GM18508 (cell line): ENCODE measurements around the gene ARHGAP15.

Experiments
- ATAC-seq: cut with Tn5 transposase; IDR thresholded peaks from one replicate; pipeline ENCODE4 v1.9.1; 2021; ENCODE audit warnings: moderate number of reproducible peaks; ENCODE audit not compliant: insufficient read depth, unreplicated experiment

Gene ARHGAP15

GRCh38 chr2:143379955-143380354 lies 250.7 kb downstream of the ARHGAP15 start:
- ATAC-seq, result no peak

GRCh38 chr2:143382573-143382972 lies 253.4 kb downstream of the ARHGAP15 start:
- ATAC-seq, result no peak

DNA sequence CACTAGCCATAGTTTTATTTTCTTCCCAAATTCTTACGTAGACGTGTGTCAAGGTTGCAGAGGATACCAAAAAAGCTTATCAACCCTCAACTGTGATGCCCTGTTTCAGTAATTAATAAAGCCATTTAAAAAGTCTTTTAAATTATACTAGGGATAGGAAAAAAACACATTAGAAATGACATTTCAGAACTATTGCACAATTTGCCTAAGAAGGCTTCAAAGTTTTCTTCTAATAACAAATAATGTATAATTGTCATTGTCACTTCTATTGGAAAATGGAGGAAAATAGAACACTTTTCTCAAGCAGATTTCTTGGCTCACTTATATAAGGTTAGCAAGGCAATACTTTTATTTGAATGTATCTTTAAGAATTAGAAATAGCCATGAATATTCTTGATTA lies 253.8 kb downstream of the ARHGAP15 start:
- ATAC-seq, result no peak

DNA sequence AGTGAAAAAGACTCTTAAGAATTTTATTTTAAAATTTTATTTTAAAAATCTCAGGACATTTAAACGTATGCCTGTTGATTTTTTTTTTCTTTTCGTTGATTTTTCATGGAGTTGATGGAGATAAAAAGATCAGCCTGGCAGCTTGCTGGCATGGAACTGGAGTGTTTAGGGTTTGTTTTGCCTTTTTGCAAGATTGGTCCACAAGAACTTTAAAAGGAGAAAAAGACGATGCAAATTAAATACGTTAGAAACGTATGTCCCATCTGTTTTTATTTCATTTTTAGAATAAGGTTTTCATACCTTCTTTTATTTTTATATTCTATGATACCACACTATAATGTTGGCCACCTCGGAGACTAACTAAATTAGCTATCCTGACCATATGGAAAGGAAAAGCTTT lies 254.9 kb downstream of the ARHGAP15 start:
- no peak for ATAC-seq

DNA sequence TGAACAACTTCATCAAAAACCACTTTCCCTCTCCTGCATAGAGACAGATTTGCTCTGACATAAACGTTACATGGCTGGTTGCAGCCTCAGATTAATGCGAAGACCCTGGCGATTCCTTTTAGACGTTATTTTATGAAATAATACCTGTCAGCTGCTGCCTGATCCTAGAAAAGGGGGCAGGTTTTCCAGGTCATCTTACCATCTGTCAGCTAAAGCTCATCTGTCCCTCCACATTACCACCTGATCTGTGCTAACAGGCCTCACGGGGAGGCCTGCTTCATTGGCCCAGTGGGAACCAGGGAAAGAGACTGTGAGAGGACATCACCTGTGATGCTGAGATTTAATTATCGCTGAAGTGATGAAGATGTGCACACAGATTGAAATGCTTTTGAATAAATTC lies 261.0 kb downstream of the ARHGAP15 start:
- no peak for ATAC-seq

DNA sequence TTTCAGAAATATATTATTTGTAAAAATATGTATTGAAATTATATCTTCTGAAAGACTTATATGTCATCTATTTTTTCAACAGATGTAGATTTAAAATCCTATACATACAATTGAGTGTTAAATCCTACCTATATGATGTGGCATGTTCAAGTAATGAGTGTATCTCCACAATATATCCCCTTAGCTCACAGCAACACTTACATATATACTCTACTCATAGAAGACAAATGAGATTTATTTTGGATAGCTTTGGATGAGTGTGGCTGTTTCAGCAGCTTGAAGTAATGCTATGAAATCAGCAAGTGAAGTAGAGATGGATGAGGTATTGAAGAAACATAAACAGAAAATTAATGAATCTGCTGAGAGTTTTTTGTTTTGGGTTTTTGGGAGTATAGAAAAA lies 263.1 kb downstream of the ARHGAP15 start:
- no peak for ATAC-seq

- no peak for ATAC-seq
These were observed 264.8 kb downstream of the ARHGAP15 start for GRCh38 chr2:143394062-143394461.

DNA sequence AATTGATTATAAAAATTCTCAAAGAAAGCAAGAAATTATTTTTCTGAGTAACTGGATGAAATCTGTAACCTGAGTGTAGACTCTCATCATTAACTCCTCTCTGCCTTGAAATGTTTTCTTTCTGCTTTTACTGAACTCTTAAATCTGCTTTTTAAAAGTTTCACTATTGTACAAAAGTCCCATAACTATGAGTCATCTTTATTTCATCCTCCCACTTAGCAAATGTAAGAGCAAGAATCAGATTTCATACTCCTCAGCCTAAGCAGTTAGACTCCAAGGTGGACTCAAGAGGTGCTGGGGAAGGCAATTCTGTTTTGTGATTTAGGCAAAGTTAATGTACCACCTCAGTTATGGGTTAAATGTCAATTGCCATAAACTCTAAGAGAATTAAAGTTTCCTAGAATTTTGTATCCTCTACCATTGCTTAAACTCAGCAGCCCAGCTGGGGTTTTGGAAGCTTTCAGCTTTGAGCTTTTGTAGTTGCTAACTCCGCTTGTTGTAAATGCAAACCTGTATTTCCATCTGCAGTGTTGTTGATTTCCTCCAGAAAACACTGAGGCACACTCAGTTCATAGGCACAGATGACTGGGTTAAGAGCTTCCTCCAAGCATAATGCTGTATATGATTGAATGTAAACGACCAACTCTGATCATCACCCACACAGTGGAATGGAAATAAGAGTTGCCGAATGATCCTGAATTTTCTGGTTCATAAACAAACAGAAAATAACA lies 268.8 kb downstream of the ARHGAP15 start:
- ATAC-seq, result no peak

GRCh38 chr2:143398781-143399180 lies 269.6 kb downstream of the ARHGAP15 start:
- no peak for ATAC-seq

- ATAC-seq, result no peak
These were observed 270.4 kb downstream of the ARHGAP15 start for GRCh38 chr2:143399631-143400069.

DNA sequence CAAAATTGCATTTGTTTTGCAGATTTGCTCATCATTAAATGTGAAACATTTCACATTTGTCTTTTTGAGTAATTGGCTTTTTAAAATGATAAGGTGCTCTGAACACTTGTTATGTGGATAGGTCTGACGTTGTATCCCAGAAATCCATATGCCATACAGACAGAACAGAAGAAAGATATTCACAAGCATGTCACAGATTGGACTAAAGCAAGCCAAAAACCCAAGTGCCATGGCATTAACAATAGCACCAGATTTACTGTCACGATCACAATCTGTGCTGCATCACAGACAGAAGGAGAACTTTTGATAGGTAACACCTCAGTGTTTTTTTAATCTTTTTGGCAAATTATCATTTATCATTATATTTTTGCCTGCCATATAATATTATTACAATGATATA lies 272.6 kb downstream of the ARHGAP15 start:
- no peak for ATAC-seq

DNA sequence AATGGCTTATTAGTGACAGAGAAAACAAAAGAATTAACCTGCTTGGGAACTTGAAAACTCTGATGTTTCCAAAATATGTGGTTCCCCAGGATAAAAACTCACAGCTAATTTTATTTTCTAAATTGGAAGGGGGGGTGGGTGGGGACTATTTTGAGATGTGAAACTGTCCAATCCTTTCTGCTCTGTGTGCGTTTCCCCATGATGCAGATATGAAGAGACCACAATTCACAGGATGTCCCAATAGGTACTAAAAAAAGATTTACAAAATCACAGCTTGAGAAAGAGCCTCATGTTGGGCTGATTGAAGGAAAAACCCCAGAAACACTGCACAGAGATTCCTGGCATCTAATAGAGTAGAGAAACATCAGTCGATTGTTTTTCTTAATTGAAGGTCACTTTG lies 273.2 kb downstream of the ARHGAP15 start:
- ATAC-seq, result no peak

DNA sequence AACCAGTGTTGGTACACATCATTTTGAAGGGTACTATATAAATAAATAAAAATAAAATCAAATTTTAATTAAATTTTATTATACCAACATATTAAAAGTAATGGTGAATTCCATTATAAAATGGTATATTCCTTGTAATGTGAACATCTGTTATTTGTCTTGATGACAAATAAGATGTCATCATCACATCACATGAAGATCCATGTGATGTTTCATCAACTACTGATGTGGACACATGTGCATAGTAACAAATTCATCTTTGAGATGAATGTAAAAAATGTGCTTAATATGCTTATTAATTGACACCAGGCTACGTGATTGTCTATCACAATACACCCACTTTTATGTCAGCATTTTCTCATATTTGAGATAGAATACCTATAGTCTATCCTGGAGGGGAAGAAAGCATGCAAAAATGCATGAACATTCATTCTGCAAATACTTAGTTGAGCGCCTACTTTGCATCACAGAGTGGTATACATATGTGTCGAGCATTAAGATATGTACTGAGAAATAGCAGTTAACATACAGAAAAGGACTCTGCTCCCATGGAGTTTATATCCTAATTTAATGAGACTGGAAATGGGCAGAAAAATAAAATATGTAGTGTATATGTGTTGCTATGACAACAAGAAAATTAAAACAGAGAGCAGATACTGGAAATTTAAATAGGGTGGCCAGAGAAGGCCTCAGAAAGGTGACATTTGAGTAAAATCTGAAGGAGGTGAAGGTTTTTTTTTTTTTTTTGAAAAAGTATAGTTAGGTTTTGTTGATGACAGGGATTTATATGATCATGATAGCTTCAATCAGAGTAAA lies 281.1 kb downstream of the ARHGAP15 start:
- ATAC-seq, result no peak

DNA sequence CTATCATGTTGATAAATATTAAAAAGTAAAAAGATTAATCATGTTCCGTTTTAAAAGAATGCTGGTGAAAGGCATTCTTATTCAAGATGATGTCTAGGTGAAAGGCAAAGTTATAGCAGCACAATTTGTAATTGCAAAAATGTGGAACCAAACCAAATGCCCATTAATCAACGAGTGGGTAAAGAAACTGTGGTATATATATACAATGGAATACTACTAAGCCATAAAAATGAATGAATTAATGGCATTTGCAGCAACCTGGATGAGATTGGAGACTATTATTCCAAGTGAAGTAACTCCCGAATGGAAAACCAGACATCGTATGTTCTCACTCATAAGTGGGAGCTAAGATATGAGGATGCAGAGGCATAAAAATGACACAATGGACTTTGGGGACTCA lies 286.4 kb downstream of the ARHGAP15 start:
- ATAC-seq, result no peak

GRCh38 chr2:143417428-143417827 lies 288.2 kb downstream of the ARHGAP15 start:
- no peak for ATAC-seq

DNA sequence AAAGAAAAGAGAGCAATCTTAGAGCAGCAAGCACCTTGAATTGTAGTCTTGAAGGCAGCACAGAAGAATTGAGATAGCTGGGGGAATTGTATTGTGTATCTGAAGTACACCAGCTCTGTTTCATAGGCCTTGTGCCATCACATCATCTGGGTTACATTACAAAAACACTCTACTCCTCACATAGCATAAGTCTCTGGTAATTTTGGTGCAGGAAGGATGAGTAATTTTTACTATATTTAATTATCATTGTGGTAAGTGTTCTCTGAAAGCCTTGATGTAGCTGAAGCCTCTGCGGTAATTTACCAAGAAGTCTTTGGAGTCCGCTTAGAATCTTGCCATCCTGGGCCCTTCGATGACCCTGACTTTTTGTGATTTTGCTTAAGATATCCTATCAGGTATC lies 291.1 kb downstream of the ARHGAP15 start:
- no peak for ATAC-seq

DNA sequence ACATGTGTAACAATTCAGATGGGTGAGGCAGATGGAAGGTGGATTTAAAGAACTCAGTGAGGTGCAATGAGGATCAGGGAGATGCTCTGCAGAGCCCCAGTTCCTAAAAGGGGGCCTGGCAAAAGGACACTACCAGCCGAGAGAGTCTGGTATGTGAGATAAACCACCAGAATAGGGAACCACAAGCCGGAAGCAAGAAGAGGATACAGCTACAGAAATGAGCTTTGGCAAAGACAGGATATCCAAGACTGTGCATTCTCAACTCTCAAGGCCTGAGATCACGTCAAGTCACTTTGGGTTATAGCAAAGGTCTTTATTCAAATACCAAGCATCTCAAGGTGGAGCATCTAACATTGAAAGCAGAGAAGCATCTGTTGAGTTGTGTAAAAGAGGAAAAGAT lies 293.5 kb downstream of the ARHGAP15 start:
- peak; percentile 97 for ATAC-seq

GRCh38 chr2:143425896-143426295 lies 296.7 kb downstream of the ARHGAP15 start:
- ATAC-seq, result no peak

DNA sequence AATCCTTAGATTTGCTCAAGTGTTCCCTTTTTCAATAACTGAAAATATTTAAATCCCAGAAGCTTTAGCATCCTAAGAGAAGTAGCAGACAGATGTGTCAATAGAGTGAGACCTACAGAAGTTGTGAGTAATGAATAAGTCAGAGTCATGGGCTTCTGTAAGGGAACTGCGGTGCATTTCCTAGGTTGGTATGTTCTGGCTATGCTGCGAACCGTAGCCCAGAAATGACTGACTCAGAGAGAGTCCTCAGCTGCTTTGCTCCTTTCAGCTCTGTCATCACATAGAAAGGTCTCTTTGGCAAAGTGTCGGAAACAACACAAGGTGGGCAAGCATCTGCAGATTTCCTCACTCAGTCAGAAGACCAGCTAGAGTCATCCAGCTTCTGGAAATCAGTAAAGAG lies 297.1 kb downstream of the ARHGAP15 start:
- no peak for ATAC-seq

GRCh38 chr2:143428700-143429099 lies 299.5 kb downstream of the ARHGAP15 start:
- ATAC-seq, result no peak

DNA sequence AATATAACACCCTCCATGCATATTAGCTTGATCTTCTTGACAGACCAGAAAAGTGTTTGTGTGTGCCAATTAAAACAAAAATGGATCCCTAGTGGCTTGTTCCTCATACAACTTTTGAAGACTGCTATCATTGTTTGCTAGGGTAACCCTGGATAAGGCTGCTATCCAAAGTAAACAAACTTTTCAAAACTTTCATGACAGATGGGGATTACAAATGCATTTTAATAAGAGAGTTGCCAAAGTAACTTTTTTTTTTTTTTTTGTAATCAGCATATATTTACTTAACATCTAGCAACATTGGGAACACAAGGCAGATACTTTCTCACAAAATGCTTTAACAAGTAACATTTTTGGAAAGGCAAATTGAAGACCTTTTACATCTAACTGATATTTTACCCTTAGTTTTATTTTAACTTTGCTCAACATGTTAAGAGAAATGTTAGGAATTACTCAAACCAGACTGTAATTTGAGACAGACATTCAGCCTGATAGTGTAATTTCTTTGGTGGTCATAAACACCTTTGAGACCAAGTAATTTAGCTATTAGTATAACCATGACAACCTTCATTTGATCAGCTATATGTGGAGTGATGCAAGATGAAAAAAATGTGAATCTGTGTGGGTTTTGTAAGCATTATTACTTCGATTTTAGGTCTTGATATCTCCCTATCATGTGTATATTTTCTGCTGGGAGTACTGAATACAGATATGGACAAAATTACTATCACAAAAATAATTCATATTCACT lies 300.9 kb downstream of the ARHGAP15 start:
- no peak for ATAC-seq
